Activated CD8-positive, alpha-beta memory T cell treated with anti-CD3 and anti-CD28 coated beads, Interleukin-2, amount 50 U/mL, for 48 hours (primary cell): Measurements from ENCODE around the gene RETREG1.
"Not testable (repeated sequence)": the region's sequence is repeated elsewhere in the genome, so short reads cannot be mapped to it uniquely, and the experiment has no call there.

Source experiments
- DNase-seq: peaks from one replicate; pipeline ENCODE4 v3.0.0-alpha.2; 2020

Gene RETREG1

DNA sequence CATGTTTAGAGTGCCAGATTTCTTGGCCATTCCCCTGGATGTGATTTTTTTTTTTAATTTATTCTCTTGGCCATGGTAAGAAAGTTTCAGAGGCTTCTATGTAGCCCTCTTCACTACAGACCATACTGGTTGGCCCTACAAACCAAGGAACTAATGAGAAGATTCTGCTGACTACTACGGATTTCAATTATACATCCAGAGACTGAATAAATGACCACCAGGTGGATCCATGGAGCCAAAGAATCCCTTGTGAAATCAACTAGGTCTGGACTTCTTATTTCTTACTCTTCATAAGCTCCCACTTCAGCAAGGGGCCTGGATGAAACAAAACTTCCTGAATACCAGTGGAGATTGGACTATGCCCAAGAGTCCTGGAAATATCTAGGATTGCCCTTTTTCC lies 178.8 kb downstream of the RETREG1 start:
- no peak for DNase-seq

- DNase-seq, result not testable (repeated sequence)
These were observed 180.6 kb downstream of the RETREG1 start for GRCh38 chr5:16436065-16436682.

DNA sequence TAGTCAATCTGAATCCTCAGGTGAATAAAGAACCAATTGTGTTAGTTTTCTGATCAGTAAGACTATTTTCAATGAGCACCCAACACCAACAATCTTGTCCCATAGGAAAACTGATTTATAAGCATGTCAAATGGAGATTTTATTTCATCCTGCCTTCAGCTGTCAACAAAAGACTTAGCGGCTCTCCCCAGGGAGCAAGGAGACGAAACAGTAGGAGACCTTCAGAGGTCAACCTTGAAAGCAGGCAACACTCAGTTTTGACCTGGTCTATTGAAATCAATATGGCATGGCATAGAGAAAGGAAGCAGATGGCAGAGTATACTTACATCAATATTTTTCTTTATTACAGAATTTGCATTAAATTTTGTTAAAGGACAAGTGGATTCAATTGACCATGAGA lies 185.3 kb downstream of the RETREG1 start:
- DNase-seq, result no peak

DNA sequence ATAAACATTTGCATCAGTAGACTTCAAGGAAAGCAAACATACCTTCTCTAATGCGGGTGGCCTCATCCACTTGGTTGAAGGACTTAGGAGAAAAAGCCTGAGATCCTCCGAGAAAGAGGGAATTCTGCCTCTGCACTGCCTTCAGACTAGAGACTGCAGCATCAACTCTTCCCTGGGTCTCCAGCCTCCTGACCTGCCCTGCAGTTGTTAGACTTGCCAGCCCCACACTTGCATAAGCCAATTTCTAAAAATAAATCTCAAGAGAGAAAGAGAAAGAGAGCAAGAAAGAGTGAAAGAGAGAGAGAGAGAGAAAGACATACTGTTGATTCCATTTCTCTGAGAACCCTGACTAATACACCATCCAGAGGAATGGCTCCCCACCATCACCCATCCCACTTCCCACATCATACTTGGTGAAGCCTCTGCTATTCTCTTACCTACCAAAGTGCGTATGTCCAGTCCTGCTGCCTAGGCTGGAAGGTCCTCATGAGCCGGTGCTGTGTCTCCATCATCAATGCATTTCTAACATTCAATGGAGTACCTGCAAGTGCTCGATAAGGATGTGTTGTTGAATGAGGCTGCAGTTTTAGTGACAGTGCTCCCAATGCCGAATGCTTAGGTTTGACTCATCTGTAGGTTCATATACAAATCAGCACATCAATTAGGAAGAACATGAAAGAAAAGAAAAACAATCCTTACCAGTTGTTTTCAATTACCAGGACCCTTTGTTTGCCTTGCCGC lies 186.3 kb downstream of the RETREG1 start:
- no peak for DNase-seq

- DNase-seq, result no peak
These were observed 188.4 kb downstream of the RETREG1 start for GRCh38 chr5:16428359-16428758.

DNA sequence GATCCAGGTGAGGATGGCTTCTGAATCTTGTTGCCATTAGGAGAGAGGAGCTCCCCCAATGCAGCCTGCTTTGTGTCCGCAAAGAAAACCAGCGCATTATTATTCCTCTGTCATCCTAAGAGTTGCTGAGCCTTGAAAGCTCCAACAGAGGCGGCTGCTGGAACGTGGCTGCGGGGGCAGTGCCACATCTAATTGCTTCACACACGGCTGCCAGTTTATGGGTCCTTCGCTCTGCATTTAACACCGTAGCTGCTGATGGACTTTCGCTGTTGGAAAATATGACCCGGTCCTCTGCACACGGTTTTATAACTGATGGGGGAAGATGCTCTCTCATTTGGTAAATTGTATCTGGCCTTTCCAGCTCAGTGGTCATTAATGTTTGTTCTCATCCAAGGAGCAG lies 189.2 kb downstream of the RETREG1 start:
- no peak for DNase-seq
